Activated CD4-positive, alpha-beta T cell treated with anti-CD3 and anti-CD28 coated beads, Interleukin-2, amount 50 U/mL, for 4 hours (primary cell): ENCODE measurements around the gene OR2Y1.
"Not testable (repeated sequence)": the region's sequence is repeated elsewhere in the genome, so short reads cannot be mapped to it uniquely, and the experiment has no call there.

Experiments used
- DNase-seq, 2 experiments: peaks; one replicate each; pipeline ENCODE4 v3.0.0-alpha.2; 2020

Gene OR2Y1

GRCh38 chr5:180736536-180736935, 3.3 kb downstream of the OR2Y1 start:
- no peak for DNase-seq

GRCh38 chr5:180724944-180725343, 14.9 kb downstream of the OR2Y1 start:
- DNase-seq, result no peak

- DNase-seq, result no peak
Observed at GRCh38 chr5:180723936-180724335, 15.9 kb downstream of the OR2Y1 start.

GRCh38 chr5:180720486-180720885, 19.4 kb downstream of the OR2Y1 start:
- no peak for DNase-seq

- DNase-seq, result no peak
Observed at GRCh38 chr5:180719781-180720180, 20.1 kb downstream of the OR2Y1 start.

GRCh38 chr5:180718810-180719453, 20.9 kb downstream of the OR2Y1 start:
- peak; percentile 6 for DNase-seq

GRCh38 chr5:180717989-180718388, 21.9 kb downstream of the OR2Y1 start:
- DNase-seq, result no peak

- DNase-seq, result no peak
Observed at GRCh38 chr5:180704362-180704761, 35.5 kb downstream of the OR2Y1 start.

GRCh38 chr5:180703912-180704311, 35.9 kb downstream of the OR2Y1 start:
- DNase-seq, result no peak

GRCh38 chr5:180703371-180703770, 36.5 kb downstream of the OR2Y1 start:
- not testable (repeated sequence) for DNase-seq

- not testable (repeated sequence) for DNase-seq
Observed at GRCh38 chr5:180700440-180700839, 39.4 kb downstream of the OR2Y1 start.

GRCh38 chr5:180699042-180699441, 40.8 kb downstream of the OR2Y1 start:
- no peak for DNase-seq

GRCh38 chr5:180696116-180696515, 43.7 kb downstream of the OR2Y1 start:
- no peak for DNase-seq

GRCh38 chr5:180692429-180692828, 47.4 kb downstream of the OR2Y1 start:
- DNase-seq, result no peak

GRCh38 chr5:180691046-180691445, 48.8 kb downstream of the OR2Y1 start:
- no peak for DNase-seq

- DNase-seq, result no peak
Observed at GRCh38 chr5:180690562-180690961, 49.3 kb downstream of the OR2Y1 start.

GRCh38 chr5:180689775-180690174, 50.1 kb downstream of the OR2Y1 start:
- DNase-seq, result no peak
